Osteocyte (in vitro differentiated cells): ENCODE measurements around the gene PRELP. TPM values are rescaled to one million over a fixed set of nuclear protein-coding genes. Genes with fewer than 3 reads are reported as not detected.

Source experiments
- DNase-seq: peaks from one replicate; pipeline ENCODE4 v3.0.0; 2021; ENCODE audit warnings: mixed read lengths; ENCODE audit not compliant: unreplicated experiment; ENCODE audit errors: extremely low spot score
- H3K27ac Mint-ChIP-seq: one replicate; pipeline ENCODE4 v1.8.0; 2021; ENCODE audit warnings: mild to moderate bottlenecking, mixed read lengths; ENCODE audit not compliant: unreplicated experiment
- H3K27me3 Mint-ChIP-seq: one replicate; pipeline ENCODE4 v1.8.0; 2021; ENCODE audit warnings: mixed read lengths; ENCODE audit not compliant: unreplicated experiment
- H3K36me3 Mint-ChIP-seq: one replicate; pipeline ENCODE4 v1.8.0; 2021; ENCODE audit warnings: mixed read lengths; ENCODE audit not compliant: unreplicated experiment
- H3K4me1 Mint-ChIP-seq: one replicate; pipeline ENCODE4 v1.8.0; 2021; ENCODE audit warnings: mixed read lengths; ENCODE audit not compliant: unreplicated experiment
- H3K4me3 Mint-ChIP-seq: one replicate; pipeline ENCODE4 v1.8.0; 2021; ENCODE audit warnings: mild to moderate bottlenecking, moderate library complexity, mixed read lengths; ENCODE audit not compliant: unreplicated experiment
- H3K9me3 Mint-ChIP-seq: one replicate; pipeline ENCODE4 v1.8.0; 2021; ENCODE audit warnings: mixed read lengths; ENCODE audit not compliant: unreplicated experiment
- total RNA-seq: library from RNA; stranded (reverse); gene quantifications from 2 replicates; pipeline ENCODE4 v1.2.1, GENCODE V29; 2021
- TF ChIP-seq, protein P1 (sequence below): fragments of 200-600 bp; sonication (generic); IDR thresholded peaks from 2 replicates; pipeline ENCODE4 v1.5.0; 2021; ENCODE audit warnings: antibody characterized with exemption, mild to moderate bottlenecking, moderate library complexity

The PRELP gene
- total RNA-seq, 1 donor from 2014 or later = 1.0 TPM

DNA sequence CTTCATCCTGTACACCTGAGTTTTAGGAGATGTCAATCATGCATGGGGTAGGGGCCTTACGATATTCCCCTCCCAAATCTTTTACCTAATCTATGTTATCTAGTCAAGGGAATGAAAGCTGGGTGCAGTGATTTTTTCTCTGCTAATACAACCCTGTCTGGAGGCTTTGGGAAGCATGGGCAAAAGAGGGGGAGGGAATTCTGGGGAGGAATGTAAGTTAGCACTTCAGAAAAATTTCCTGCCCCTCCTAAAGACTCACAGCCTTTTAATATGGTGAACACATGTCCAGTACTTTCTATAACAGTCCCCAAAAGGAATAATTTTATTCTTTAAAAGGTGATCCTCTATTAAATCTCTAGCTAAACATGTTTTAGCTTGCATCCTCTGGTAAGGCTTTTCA is 25.6 kb upstream of the PRELP start:
- no peaks in the 10 kb centered on the region for H3K36me3 Mint-ChIP-seq
- TF ChIP-seq, protein P1, sequence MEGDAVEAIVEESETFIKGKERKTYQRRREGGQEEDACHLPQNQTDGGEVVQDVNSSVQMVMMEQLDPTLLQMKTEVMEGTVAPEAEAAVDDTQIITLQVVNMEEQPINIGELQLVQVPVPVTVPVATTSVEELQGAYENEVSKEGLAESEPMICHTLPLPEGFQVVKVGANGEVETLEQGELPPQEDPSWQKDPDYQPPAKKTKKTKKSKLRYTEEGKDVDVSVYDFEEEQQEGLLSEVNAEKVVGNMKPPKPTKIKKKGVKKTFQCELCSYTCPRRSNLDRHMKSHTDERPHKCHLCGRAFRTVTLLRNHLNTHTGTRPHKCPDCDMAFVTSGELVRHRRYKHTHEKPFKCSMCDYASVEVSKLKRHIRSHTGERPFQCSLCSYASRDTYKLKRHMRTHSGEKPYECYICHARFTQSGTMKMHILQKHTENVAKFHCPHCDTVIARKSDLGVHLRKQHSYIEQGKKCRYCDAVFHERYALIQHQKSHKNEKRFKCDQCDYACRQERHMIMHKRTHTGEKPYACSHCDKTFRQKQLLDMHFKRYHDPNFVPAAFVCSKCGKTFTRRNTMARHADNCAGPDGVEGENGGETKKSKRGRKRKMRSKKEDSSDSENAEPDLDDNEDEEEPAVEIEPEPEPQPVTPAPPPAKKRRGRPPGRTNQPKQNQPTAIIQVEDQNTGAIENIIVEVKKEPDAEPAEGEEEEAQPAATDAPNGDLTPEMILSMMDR = no peak
- no peaks in the 10 kb centered on the region for H3K27me3 Mint-ChIP-seq
- peaks cover 61% of the 10 kb centered on the region for H3K4me1 Mint-ChIP-seq
- DNase-seq = no peak
- H3K4me3 Mint-ChIP-seq = no peak overlapping the region
- H3K9me3 Mint-ChIP-seq = no peaks in the 10 kb centered on the region
- no peak overlapping the region for H3K27ac Mint-ChIP-seq

DNA sequence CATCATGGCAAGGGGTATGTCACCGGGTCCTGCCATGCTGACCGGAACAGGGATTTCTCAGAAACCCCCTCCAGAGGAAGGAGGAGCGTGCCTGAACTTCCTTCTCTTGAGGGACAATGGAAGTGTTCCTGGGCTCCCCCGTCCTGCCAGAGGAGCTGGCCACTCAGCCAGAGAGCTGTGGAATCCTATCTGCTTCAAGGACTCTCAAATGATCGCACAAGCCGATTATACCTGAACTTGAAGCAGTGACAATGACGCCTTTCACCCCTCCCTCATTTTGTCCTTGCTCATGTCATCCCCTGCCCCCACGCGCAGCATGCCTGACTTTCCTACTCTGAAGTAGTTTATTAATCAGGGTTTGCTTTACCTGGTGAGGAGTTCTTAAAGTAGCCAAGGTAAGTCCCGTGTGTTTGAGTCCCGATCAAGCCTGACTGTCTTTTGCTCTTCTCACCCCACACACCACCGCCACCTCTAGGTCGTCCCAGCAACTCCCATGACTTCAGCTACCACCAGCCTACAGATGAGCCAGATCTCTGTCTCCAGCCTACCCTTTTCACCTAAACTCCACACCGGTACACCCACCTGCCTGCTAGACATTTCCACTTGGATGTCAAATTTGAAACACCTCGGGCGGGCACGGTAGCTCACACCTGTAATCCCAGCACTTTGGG is 25.0 kb upstream of the PRELP start:
- H3K27ac Mint-ChIP-seq = no peak overlapping the region
- no peaks in the 10 kb centered on the region for H3K36me3 Mint-ChIP-seq
- H3K4me1 Mint-ChIP-seq = peaks cover 67% of the 10 kb centered on the region
- no peaks in the 10 kb centered on the region for H3K27me3 Mint-ChIP-seq
- TF ChIP-seq, protein P1 = no peak
- no peaks in the 10 kb centered on the region for H3K9me3 Mint-ChIP-seq
- DNase-seq = no peak
- no peak overlapping the region for H3K4me3 Mint-ChIP-seq

DNA sequence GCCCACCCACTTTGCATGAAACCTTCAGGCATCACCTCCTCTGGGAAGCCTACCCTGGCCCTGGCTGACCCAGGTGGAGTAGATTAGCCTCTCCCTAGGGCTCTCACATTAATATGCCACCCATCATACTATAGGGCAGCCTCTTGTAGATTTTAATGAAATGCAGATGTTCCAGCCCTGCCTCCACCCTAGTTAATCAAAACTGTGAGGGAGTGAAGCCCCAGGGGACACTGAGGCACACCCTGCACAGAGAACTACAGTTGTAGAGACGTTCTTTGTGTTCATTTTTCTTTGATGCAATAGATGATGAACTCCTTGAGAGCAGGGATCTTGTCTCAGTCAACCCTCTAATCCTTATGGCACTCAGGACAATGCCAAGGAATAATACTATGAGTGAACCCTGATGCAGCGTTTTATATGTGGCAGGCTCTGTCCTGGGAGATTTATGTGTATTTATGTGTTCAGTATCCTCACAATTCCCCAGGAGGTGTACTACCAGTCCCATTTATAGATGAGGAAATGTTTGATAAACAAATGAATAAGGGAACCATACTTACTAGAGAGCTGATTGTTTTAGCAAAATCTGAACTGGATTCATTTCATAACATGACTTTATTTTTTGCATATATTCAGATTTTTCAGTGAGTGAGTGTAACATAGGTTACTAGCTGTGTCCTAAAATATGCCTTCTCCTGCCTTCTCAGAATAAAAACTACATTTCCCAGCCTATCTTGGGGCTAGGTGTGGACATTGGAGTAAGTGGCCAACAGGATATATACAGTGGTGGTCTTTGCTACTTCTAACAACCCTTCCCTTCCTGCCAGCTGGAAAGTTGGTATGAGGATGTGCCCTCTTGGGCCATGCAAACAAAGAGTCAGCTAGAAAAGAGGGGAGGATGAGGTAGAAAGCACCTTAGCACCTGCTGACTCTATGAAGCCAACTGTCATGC is 23.5 kb upstream of the PRELP start:
- Mint-ChIP-seq H3K9me3 (no peaks in the 10 kb centered on the region), H3K4me1 (peaks cover 64% of the 10 kb centered on the region), H3K36me3 (no peaks in the 10 kb centered on the region), H3K4me3 (no peak overlapping the region), H3K27ac (no peak overlapping the region), H3K27me3 (no peaks in the 10 kb centered on the region)
- no peak for DNase-seq
- TF ChIP-seq, protein P1 = no peak

DNA sequence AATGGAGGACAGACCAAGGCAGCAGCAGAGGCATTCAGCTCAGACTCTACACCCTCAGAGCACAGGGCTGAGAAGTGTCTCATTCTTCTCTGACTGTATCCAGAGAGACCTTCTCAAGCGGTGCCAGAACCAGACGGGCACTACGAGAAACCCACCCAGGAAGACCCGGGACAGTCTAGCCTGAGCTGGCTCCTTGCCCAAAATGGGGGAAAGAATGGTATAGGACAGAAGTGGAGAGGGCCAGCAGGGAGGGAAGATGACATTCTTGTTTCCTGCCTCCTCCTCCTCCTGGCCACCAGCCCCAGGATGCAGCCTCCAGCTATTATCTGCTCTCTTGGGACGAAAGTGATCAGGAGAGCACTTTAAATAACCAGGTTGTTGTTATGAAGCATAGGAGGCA is 22.6 kb upstream of the PRELP start:
- no peak overlapping the region for H3K27ac Mint-ChIP-seq
- H3K27me3 Mint-ChIP-seq = no peaks in the 10 kb centered on the region
- no peaks in the 10 kb centered on the region for H3K9me3 Mint-ChIP-seq
- H3K36me3 Mint-ChIP-seq = no peaks in the 10 kb centered on the region
- TF ChIP-seq, protein P1 = no peak
- DNase-seq = no peak
- H3K4me3 Mint-ChIP-seq = no peak overlapping the region
- peaks cover 62% of the 10 kb centered on the region for H3K4me1 Mint-ChIP-seq

GRCh38 chr1:203453616-203454015 is 22.0 kb upstream of the PRELP start:
- no peaks in the 10 kb centered on the region for H3K9me3 Mint-ChIP-seq
- no peak overlapping the region for H3K27ac Mint-ChIP-seq
- H3K4me3 Mint-ChIP-seq = no peak overlapping the region
- no peaks in the 10 kb centered on the region for H3K36me3 Mint-ChIP-seq
- peaks cover 56% of the 10 kb centered on the region for H3K4me1 Mint-ChIP-seq
- no peaks in the 10 kb centered on the region for H3K27me3 Mint-ChIP-seq
- TF ChIP-seq, protein P1 = no peak
- DNase-seq = no peak
